DND-41 (cell line): ENCODE data around the gene SLC24A4.

Source experiments
- CTCF ChIP-seq: IDR thresholded peaks from 2 replicates; pipeline ENCODE4 v1.5.1; 2012; ENCODE audit warnings: borderline replicate concordance, low read length, moderate library complexity, mild to moderate bottlenecking; ENCODE audit not compliant: poor library complexity, severe bottlenecking; ENCODE audit errors: extremely low read depth
- EZH2 ChIP-seq: IDR thresholded peaks from 3 replicates; pipeline ENCODE4 v1.6.1; 2012; ENCODE audit warnings: borderline replicate concordance, low read depth, mild to moderate bottlenecking, moderate library complexity, low read length, inconsistent platforms; ENCODE audit not compliant: severe bottlenecking

DNA sequence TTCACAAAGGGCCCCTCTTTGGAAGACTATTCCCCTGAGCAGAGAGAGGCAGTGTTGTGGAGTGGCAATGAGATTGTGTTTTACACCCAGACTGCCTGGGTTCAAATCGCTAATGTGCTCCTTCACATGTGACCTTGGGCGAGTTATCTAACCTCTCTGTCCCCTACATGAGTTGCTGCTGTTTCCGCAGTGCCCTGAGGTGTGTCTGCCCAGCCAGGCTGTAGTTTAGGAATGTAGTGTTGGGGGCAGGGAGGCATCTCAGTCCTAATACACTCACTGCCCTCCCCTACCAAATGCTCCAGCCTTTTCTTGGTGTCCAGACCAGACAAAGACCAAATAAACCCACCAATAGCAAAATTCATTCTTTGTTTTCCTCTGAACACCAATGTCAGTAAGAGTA is 78.6 kb downstream of the SLC24A4 start:
- TF ChIP-seq CTCF, result no peak
- TF ChIP-seq EZH2, result no peak
